GM21515 (cell line): ENCODE data around the gene SMG7.
A peak's percentile ranks its signal among the peaks of the same experiment; 100 is the strongest.

ENCODE experiments used
- ATAC-seq: cut with Tn5 transposase; IDR thresholded peaks from one replicate; pipeline ENCODE4 v1.9.1; 2021; ENCODE audit not compliant: unreplicated experiment

SMG7 gene

DNA sequence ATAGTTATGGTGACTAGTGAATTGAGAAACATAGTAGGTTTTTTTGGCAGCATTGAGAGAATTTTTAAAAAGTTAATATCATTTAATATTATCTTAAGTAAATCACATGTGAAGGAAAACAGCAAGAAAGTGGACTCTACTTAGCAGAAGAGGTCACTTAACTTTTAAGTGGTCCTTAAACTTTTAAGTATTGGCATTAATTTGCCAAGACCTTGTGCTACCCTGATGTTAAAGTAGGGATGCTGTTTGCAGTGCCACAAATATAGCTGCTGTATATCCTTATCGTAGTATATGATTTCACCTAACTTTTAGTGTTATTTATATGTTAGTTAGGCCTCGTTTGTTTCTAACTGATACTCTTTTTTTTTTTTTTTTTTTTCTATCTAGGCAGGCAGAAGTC, 40.2 kb downstream of the SMG7 start:
- no peak for ATAC-seq

DNA sequence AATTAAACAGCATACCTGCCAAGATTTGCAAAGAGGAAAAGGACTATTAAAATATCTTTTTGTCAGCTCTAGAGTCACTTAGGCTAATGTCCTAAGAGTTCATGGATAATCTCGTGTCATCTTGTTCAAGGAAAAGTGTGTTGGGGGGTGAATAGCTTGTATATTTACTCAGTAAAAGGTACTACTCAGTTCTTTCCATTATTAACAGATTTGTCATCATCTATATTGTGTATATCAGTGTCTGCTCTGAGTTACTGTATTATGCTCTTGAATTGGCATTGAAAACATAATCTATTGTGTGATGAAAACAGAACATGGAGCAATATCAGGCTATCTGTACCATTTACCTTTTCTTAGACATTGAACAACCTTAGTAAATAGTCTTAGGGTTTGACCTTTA, 41.9 kb downstream of the SMG7 start:
- no peak for ATAC-seq

DNA sequence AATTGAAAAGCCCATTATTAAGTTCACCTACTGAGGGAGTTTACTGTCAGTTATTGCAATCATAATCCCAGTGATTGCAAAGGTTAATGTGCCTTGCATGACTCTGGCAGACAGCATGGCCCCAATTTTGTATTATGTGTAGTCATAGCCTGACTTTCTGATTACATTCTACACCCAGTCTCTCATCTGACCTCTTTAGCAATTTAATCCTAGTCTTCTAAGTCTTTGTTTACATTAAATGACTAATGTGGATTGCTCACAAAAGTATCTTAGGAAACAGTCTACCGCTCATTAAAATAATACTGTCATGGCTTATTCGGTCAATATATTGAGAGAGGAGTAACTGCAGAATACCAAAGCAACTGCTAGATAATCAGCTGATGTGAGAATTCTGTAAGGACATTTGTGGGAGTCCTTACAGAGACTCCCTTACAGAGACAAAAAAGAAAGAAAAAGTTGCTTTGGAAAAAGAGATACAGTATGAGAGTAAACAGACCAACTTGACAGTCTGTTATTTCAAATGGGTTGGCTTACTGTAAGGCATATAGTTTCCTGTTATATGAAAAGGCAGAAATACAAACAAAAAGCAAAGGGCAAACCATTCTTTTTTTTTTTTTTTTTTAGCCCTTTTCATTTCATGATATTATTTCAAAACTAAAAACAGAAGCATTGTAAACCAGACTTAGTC, 42.8 kb downstream of the SMG7 start:
- no peak for ATAC-seq

DNA sequence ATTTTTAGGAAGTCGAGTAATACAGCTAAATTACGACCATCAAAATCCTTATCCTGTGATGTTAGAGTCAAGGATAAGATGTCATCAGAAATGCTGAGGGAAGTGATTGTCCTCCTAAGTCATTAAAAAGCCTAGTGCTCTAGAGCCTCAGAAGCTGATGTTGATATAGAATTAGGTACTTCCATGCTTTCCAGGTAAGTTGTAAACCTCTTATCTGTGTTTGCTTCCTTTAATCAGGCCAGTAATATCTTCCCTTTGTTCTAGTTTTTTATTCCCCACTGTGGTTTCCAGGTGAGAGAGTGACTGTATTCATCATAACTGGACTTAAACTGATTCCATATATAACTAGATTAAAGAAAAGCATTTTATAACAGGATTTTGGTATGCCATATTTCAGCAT, 44.4 kb downstream of the SMG7 start:
- no peak for ATAC-seq

DNA sequence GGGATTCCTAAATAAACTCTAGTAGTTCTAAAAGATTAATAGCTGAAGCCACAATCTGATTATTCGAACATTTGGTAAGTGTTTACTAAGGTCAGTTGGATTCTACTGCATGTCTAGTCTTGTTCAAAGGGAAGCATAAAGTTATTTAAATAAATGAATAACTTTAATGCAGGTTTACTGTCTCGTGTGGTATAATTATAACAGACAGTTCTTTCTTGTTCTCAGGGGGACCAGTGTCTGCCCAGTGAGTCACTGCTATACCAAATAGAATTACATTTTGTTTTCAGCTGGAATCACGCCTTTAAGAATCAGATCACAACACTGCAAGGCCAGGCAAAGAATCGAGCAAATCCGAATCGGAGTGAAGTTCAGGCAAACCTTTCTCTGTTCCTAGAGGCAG, 45.1 kb downstream of the SMG7 start:
- no peak for ATAC-seq

DNA sequence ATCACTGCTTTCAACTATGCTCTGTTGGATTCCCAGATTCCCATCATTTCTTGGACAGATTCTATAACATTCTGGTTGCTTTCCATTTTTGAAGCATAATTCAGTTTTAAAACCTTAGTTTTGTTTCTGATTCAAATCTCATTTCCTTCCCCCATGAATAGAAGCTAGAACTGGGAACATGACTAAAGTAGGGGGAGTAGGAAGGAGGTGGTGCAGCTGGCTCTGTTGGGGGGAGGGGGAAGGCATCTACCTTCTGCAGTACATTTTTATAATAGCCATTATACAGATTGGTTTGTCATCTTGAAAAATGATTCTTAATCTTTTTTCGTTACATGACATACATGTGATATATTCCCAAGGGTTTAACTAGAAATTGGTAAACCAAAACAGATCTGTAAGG, 48.1 kb downstream of the SMG7 start:
- no peak for ATAC-seq

DNA sequence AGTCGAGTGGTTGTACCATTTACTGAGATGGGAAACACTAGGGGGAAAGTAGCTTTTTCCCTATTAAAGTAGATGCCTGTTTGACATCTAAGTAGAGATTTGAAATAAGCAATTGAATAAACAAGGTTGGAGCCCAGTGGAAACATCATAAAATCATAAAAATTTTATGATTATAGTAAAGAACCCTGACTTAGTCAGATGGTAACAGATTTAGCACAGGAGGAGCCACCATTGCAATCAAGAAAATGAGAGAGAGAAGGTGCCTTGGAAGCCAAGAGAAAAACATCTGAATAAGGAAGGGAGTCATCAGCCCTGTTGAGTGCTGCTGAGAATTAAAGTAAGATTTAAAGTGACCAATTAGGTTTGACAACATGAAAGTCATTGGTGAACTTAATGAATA, 49.8 kb downstream of the SMG7 start:
- ATAC-seq = no peak

DNA sequence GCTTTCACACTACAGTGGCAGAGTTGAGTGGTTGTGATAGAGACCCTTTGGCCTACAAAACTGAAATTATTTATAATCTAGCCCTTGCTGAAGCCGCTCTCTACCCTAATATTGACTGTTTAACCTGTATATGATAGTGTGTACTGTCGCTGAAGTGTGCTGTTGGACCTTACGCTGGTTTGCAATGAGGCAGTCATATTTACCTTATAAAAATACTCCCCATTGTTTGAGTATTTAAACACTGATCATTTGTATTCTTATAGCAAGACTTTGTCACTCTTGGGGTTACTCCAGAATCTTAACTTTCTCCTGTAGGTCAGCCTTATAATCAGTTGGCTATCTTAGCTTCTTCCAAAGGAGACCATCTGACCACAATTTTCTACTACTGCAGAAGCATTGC, 56.3 kb downstream of the SMG7 start:
- ATAC-seq = no peak

DNA sequence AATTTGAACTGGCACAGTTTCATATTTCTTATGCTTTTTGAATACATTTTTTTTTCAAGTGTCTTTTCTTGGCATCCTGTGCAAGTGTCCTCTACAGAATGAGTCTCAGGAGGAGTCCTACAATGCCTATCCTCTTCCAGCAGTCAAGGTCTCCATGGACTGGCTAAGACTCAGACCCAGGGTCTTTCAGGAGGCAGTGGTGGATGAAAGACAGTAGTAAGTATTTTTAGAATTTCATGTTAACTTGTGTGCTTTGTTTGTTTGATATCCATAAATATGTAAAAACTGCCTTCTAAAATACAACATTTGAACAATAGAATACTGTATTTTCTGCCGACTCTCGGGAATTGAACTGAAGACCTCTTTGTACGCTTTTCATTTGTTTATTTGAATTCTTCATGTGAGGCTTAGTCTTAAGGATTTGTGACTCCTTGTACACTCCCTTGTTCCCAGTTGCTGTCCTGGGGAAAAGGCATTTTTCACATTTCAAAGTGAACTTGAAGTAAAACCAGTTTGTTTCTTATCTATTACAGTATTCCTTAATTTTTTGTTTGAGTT, 61.4 kb downstream of the SMG7 start:
- ATAC-seq = no peak

DNA sequence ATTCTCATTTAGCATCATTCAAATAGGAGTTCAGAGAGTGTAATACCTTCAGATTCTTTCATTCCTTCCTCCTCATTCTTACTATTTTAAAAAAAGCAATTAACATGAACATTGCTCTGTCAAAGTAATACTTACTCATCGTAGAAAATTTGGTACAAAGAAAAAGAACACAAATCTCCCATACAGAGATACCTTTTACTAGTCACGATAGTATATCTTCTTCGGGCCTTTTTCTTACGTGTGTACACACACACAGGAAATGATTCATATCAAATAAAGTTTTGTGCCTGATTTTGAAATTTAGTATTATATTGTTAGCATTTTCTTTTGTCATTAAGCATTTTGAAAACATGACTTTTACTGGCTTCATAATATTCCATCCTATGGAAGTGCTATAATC, 65.1 kb downstream of the SMG7 start:
- no peak for ATAC-seq

DNA sequence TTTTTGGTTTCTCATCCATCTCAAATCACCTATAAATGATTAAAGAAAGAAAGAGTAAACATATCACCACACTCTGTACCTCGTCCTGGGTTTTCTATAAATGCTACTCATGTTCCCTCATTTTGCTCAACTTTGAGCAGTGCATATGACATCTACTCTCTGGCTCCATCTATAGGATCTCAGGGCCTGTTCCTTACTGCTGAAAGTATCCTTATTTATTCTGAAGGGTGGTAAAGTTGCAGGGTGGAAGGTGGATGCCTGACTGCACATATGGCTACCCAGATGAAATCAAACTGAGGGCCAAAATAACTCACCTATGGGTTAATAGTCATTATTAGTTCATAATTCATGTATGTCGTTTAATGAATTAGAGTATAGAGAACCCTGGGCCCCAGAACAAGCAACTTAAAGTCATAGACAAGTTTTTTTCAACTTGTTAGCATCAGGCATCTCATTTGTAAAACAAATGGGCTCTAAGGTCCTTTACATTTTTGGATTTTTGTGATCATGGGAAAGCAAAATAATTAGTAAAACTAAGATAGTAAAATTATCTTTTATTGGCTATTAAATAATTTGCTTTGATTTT, 71.4 kb downstream of the SMG7 start:
- ATAC-seq = peak; percentile 66

DNA sequence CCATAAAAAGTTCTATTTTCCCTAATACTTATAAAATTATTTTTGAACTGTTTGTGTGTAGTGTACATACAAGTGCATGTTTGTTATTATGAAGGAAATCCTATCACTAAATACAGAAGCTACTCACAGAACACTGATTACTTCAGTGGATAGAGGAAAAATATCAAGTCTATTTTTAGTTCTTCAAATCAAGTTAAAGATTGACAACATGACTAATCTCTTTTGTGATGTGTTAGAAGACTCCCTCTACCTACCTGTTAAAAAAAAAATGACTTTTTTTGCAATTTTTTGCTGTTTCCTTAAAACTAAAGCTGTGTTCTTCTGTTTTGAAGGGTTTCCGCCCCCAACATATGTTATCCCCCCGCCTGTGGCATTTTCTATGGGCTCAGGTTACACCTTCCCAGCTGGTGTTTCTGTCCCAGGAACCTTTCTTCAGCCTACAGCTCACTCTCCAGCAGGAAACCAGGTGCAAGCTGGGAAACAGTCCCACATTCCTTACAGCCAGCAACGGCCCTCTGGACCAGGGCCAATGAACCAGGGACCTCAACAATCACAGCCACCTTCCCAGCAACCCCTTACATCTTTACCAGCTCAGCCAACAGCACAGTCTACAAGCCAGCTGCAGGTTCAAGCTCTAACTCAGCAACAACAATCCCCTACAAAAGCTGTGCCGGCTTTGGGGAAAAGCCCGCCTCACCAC, 72.4 kb downstream of the SMG7 start:
- ATAC-seq = no peak

DNA sequence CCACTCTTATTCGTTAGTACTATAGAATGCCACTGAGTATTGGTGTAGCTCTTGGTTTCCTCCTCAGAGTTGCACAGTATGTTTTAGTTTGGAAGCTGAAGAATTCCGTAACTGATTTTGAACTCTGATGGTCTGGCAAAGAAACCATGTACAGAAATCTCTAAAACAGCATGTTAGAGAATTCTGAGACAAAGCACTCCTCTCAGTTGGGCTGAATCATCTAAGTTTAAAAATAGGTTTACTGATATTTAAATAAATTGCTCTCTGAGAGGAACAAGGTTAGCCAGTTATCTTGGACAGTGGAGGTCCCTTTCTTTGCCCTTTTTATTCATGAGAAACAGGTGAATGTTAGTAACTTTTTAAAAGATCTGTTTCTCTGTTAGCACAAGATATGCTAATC, 74.1 kb downstream of the SMG7 start:
- no peak for ATAC-seq

DNA sequence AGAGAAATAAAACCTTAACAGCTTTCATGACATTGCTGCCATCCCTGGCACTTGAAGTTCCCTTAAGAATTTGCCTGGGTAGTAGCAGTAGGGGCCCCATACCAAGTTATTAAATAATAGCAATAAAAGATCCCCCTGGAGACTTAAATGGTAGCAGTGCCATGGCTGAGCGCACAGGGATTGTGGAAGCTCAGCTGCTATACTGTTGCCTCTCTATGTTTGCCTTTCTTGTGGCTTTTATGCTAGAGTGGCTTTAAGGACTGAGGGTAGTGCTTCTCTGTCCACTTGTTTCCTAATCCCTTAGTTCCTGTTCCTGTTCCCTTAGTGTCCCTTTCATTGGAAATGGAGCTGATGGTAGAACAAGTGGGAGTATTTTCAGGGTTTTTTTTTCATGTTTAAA, 75.8 kb downstream of the SMG7 start:
- ATAC-seq = no peak

DNA sequence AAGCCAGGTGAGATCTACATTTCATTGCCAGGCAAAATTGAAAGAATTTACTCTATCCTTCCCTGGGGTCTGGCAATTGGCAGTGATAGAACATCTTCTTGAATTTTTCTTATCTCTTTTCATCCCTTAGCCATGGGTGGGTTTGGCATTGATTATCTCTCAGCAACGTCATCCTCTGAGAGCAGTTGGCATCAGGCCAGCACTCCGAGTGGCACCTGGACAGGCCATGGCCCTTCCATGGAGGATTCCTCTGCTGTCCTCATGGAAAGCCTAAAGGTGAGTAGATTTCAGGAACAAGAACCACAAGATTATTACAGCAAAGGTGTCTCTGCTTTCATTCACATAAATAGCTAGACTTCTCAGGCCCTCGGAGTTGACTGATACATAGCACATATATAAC, 78.6 kb downstream of the SMG7 start:
- no peak for ATAC-seq

DNA sequence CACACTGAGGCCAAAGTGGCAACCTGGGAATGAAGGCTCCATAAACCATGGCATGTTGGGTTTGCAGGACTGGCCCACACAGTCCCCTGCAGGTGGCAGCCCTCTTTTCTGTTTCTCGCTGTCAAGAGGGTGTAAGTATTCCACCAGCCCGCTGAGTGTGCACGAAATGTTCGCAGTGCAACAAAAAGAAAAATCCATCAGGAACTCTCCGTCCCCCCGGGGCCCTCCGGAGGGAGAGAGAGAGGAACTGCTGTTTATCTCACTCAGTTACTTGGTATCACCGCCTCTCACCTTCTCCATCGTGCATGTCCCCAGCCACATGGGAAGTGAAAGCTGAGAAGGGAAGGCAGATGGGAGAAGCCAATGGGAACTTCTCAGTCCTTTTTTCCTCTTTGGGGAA, 79.6 kb downstream of the SMG7 start:
- no peak for ATAC-seq

DNA sequence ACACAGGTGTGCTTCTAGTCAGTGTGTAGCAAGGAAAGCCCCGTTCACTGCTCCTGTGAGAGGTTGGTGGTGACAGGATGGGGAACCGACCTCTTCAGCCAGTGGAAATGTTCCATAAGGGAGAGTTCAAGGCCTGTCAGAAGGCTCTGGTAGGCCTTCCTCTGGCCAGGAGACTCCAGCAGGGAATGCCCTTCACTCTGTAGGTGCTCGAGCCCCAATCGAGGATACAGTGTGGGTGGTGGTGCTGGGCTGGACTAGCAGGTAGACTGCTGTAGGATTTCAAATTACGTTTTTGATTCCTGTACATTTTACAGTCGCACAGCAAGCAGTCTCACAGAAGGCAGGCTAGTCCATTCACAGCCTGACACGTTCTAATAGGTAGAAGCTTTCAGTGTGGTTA, 80.1 kb downstream of the SMG7 start:
- ATAC-seq = no peak

DNA sequence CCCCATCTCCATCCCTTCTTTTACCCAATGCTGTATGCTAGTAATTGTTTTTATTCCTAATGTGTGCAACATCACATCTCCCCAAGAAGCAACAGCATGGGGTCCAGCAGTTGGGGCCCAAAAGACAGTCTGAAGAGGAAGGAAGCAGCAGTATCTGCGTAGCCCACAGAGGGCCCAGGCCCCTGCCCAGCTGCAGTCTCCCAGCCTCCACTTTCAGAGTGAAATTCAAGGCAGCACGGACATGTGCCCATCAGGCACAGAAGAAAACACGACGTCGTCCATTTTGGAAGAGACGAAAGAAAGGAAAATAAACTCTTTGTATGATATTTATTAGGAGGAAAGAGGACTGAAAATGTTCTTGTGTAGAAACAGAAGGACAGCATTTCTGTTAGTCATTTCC, 80.6 kb downstream of the SMG7 start:
- ATAC-seq = no peak

DNA sequence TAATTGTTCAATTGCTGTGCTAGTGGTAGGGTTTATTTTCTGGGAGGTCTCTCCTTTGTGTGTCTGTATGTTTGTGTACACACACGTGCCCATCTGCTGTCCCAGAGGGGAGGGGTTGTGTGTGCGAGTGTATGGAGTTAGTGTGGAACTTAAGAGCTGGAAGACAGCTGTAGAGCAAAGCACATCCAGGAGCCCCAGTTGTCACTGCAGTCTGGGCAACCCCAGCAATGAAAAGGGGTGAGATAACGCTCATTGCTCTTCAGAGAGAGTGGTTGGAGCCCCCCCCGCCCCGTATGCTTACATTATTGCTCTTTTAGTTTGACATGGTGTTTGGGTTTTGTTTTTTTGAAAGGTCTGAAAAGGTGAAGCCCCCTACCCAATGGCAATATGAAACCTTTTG, 81.0 kb downstream of the SMG7 start:
- no peak for ATAC-seq

DNA sequence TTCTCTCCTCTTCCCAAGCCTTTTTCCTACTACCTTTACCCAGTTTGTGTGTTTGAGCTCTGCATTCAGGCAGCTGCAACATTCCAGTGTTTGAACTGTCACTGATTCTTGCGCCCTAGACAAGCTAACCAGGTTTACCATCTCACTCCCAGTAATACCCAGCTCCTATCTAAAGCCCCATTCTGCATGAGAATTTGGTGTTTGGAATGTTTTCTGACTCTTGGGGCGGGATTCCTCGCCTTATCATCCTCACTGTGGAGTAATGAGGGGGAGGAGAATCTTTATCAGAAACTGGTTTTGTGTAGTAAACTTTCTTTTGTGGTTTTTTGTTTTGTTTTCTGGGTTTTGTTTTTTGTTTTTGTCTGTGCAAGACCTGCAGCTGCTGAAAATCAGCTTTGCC, 81.5 kb downstream of the SMG7 start:
- ATAC-seq = no peak

DNA sequence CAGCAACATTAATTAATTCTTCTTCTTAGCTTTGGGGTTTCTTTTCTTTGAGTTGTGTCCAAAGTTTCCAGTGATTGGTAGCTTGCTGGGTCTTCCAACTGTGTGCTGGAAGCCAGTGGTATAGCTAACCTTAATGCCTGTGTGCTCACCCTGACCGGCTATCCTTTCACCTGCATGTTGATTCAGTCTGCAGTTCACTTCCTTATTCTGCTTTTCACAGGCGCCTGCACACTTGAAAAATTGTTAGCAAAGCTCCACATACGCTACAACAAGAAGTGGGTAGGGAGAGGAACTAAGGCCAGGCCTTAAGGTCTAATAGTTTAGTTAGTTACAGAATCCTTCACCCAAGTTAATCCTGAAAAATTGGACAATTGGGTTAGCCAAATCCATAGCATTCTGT, 82.3 kb downstream of the SMG7 start:
- ATAC-seq = no peak

DNA sequence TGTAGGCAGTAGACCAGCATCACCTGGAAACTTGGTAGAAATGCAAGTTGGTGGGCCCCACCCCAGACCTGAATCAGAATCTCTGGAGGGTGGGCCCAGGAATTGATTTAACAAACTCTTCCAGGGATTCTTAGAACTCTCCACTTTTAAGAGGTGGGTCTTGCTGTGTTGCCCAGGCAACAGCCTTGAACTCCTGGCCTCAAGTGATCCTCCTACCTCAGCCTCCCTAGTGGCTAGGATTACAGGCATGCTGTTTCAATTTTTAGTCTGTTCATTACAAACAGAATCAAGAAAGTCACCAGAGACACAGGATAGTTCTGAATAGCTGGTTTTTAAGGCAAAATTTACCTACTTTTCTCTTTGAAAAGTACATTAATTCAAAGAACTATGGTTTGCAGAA, 86.8 kb downstream of the SMG7 start:
- no peak for ATAC-seq
